ENCODE results near the gene KLHDC7B.

DNA sequence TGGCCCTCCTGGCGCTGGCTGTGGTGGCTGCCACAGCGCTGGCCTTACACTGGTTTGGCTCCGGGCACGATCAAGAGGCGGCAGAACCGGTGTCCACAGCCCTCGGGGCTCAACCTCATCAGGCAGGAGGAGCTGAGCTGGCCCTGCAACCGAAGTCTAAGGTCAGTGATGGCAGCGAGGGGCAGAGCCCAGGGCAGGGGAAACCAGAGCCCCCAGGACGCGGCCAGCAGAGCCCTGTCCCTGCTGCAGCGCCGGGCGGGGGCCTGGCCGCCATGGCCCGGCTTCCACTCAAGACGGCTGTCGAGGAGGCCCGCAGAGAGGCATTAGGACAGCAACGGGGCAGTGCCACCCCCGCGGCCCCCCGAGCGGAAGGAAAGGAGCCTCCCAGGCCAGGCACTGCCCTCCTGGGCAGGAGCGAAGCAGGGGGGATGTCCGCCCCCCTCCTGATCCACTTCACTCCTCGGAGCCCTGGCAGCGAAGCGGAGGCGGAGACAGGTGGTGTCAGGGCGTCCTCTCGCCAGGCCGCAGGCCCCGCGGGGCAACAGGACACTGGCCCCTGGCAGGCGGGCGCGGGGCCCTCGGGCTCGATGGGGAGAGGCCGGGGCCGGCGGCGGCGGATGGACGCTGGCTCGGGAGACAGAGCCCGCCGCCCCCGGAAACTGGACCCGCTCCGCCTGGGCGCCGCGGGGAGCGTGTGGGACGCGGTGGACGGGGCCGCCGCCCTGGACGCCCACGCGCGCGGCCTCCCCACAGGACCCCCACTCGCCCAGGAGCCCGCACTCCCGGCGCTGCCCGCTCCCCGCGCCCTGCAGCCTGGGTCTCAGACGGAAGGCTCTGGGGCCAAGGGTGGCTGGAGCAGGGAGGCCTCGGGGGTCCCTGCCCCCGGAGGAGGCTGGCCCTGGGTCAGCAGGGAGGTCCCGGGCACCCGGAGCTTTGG is 895 bp downstream of the KLHDC7B start:
- TF ChIP-seq, protein P1, sequence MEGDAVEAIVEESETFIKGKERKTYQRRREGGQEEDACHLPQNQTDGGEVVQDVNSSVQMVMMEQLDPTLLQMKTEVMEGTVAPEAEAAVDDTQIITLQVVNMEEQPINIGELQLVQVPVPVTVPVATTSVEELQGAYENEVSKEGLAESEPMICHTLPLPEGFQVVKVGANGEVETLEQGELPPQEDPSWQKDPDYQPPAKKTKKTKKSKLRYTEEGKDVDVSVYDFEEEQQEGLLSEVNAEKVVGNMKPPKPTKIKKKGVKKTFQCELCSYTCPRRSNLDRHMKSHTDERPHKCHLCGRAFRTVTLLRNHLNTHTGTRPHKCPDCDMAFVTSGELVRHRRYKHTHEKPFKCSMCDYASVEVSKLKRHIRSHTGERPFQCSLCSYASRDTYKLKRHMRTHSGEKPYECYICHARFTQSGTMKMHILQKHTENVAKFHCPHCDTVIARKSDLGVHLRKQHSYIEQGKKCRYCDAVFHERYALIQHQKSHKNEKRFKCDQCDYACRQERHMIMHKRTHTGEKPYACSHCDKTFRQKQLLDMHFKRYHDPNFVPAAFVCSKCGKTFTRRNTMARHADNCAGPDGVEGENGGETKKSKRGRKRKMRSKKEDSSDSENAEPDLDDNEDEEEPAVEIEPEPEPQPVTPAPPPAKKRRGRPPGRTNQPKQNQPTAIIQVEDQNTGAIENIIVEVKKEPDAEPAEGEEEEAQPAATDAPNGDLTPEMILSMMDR (conservative IDR thresholded peaks at IDR 0.05; ENCODE audit: low read length), result no peak
- TF ChIP-seq EZH2phosphoT487 (IDR thresholded peaks at IDR 0.05; ENCODE audit: borderline replicate concordance, low read depth, low read length), result no peak
